Astrocyte (in vitro differentiated cells and primary cell): Measurements from ENCODE around the gene CDK8.

Source experiments
- CTCF ChIP-seq: IDR thresholded peaks from 2 replicates; pipeline ENCODE4 v1.5.1; 2011; ENCODE audit warnings: low read depth, mild to moderate bottlenecking, inconsistent platforms, low read length, moderate library complexity; ENCODE audit not compliant: insufficient read depth
- EZH2 ChIP-seq: IDR thresholded peaks from 2 replicates; pipeline ENCODE4 v1.6.1; 2012; ENCODE audit warnings: mild to moderate bottlenecking, low read length, inconsistent platforms; ENCODE audit not compliant: insufficient read depth

GRCh38 chr13:26446751-26447150 lies 192.8 kb downstream of the CDK8 start:
- no peak for TF ChIP-seq CTCF
- no peak for TF ChIP-seq EZH2
